IPS DF 19.7 (cell line): ENCODE results near the gene SNORC.
"Not testable (repeated sequence)": the region's sequence is repeated elsewhere in the genome, so short reads cannot be mapped to it uniquely, and the experiment has no call there.

Experiments
- DNase-seq: peaks from one replicate; pipeline ENCODE4 v3.0.0-alpha.2; 2013; ENCODE audit warnings: low read depth, low spot score

Gene SNORC

GRCh38 chr2:232896720-232897597 is 26.9 kb downstream of the SNORC start:
- DNase-seq, result no peak

- no peak for DNase-seq
Observed at GRCh38 chr2:232897598-232898408, 27.7 kb downstream of the SNORC start.

GRCh38 chr2:232898592-232899543 is 28.8 kb downstream of the SNORC start:
- no peak for DNase-seq

- DNase-seq, result no peak
Observed at GRCh38 chr2:232900811-232901735, 31.0 kb downstream of the SNORC start.

- no peak for DNase-seq
Observed at GRCh38 chr2:232901736-232902578, 31.9 kb downstream of the SNORC start.

GRCh38 chr2:232903989-232904388 is 33.9 kb downstream of the SNORC start:
- DNase-seq, result no peak

- not testable (repeated sequence) for DNase-seq
Observed at GRCh38 chr2:232906867-232907717, 37.0 kb downstream of the SNORC start.

GRCh38 chr2:232907718-232908085 is 37.6 kb downstream of the SNORC start:
- not testable (repeated sequence) for DNase-seq

GRCh38 chr2:232908695-232909094 is 38.6 kb downstream of the SNORC start:
- DNase-seq, result no peak

GRCh38 chr2:232910376-232910775 is 40.3 kb downstream of the SNORC start:
- DNase-seq, result no peak

- DNase-seq, result no peak
Observed at GRCh38 chr2:232911712-232912277, 41.7 kb downstream of the SNORC start.

- no peak for DNase-seq
Observed at GRCh38 chr2:232913903-232914302, 43.8 kb downstream of the SNORC start.

GRCh38 chr2:232919141-232919540 is 49.1 kb downstream of the SNORC start:
- DNase-seq, result no peak

GRCh38 chr2:232920055-232920454 is 50.0 kb downstream of the SNORC start:
- DNase-seq, result no peak

GRCh38 chr2:232920760-232921159 is 50.7 kb downstream of the SNORC start:
- no peak for DNase-seq

- DNase-seq, result no peak
Observed at GRCh38 chr2:232924433-232924832, 54.4 kb downstream of the SNORC start.

GRCh38 chr2:232925153-232925820 is 55.2 kb downstream of the SNORC start:
- DNase-seq, result no peak

GRCh38 chr2:232925821-232926156 is 55.7 kb downstream of the SNORC start:
- no peak for DNase-seq
